Measurements from ENCODE around the gene CCNY.
"Not testable (repeated sequence)": the region's sequence is repeated elsewhere in the genome, so short reads cannot be mapped to it uniquely, and the experiment has no call there.

The CCNY gene

GRCh38 chr10:35504132-35504531, 167.8 kb downstream of the CCNY start:
- peaks cover 7% of the 10 kb centered on the region for H3K36me3 Mint-ChIP-seq (ENCODE audit: low read depth)
- no peak overlapping the region for H3K4me3 Mint-ChIP-seq
- no peak overlapping the region for H3K27ac Mint-ChIP-seq
- no peaks in the 10 kb centered on the region for H3K9me3 Mint-ChIP-seq
- no peaks in the 10 kb centered on the region for H3K27me3 Mint-ChIP-seq (ENCODE audit: low read depth)
- peaks cover 4% of the 10 kb centered on the region for H3K4me1 Mint-ChIP-seq (ENCODE audit: low read depth)

GRCh38 chr10:35505241-35505873, 169.0 kb downstream of the CCNY start:
- no peak overlapping the region for H3K4me3 Mint-ChIP-seq

GRCh38 chr10:35506741-35507140, 170.4 kb downstream of the CCNY start:
- no peaks in the 10 kb centered on the region for H3K9me3 Mint-ChIP-seq
- peaks cover 4% of the 10 kb centered on the region for H3K4me1 Mint-ChIP-seq (ENCODE audit: low read depth)
- H3K27ac Mint-ChIP-seq, result no peak overlapping the region
- H3K36me3 Mint-ChIP-seq (ENCODE audit: low read depth), result peaks cover 9% of the 10 kb centered on the region
- no peak overlapping the region for H3K4me3 Mint-ChIP-seq
- no peaks in the 10 kb centered on the region for H3K27me3 Mint-ChIP-seq (ENCODE audit: low read depth)

More at GRCh38 chr10:35505241-35505873, 169.0 kb downstream of the CCNY start:
- Mint-ChIP-seq H3K4me1 (ENCODE audit: low read depth) (peaks cover 4% of the 10 kb centered on the region), H3K27ac (no peak overlapping the region), H3K27me3 (ENCODE audit: low read depth) (no peaks in the 10 kb centered on the region), H3K9me3 (no peaks in the 10 kb centered on the region), H3K36me3 (ENCODE audit: low read depth) (peaks cover 7% of the 10 kb centered on the region)

GRCh38 chr10:35507519-35508109, 171.3 kb downstream of the CCNY start:
- H3K27me3 Mint-ChIP-seq (ENCODE audit: low read depth), result no peaks in the 10 kb centered on the region
- peaks cover 5% of the 10 kb centered on the region for H3K36me3 Mint-ChIP-seq (ENCODE audit: low read depth)
- no peaks in the 10 kb centered on the region for H3K9me3 Mint-ChIP-seq
- no peak overlapping the region for H3K27ac Mint-ChIP-seq
- no peak overlapping the region for H3K4me3 Mint-ChIP-seq
- H3K4me1 Mint-ChIP-seq (ENCODE audit: low read depth), result peaks cover 4% of the 10 kb centered on the region

GRCh38 chr10:35508647-35509046, 172.3 kb downstream of the CCNY start:
- Mint-ChIP-seq H3K4me3 (no peak overlapping the region), H3K27me3 (ENCODE audit: low read depth) (no peaks in the 10 kb centered on the region), H3K4me1 (ENCODE audit: low read depth) (peaks cover 4% of the 10 kb centered on the region), H3K9me3 (no peaks in the 10 kb centered on the region), H3K36me3 (ENCODE audit: low read depth) (peaks cover 5% of the 10 kb centered on the region), H3K27ac (no peak overlapping the region)

GRCh38 chr10:35510891-35511290, 174.6 kb downstream of the CCNY start:
- Mint-ChIP-seq H3K4me3 (no peak overlapping the region), H3K27ac (no peak overlapping the region), H3K27me3 (ENCODE audit: low read depth) (no peaks in the 10 kb centered on the region), H3K4me1 (ENCODE audit: low read depth) (peaks cover 4% of the 10 kb centered on the region), H3K36me3 (ENCODE audit: low read depth) (peaks cover 5% of the 10 kb centered on the region), H3K9me3 (no peaks in the 10 kb centered on the region)

- H3K4me3 Mint-ChIP-seq, result no peak overlapping the region
- H3K27me3 Mint-ChIP-seq (ENCODE audit: low read depth), result no peaks in the 10 kb centered on the region
- H3K27ac Mint-ChIP-seq, result no peak overlapping the region
- no peaks in the 10 kb centered on the region for H3K9me3 Mint-ChIP-seq
- peaks cover 5% of the 10 kb centered on the region for H3K36me3 Mint-ChIP-seq (ENCODE audit: low read depth)
- peaks cover 4% of the 10 kb centered on the region for H3K4me1 Mint-ChIP-seq (ENCODE audit: low read depth)
Observed at GRCh38 chr10:35511647-35512046, 175.3 kb downstream of the CCNY start.

GRCh38 chr10:35516102-35516670, 179.9 kb downstream of the CCNY start:
- Mint-ChIP-seq H3K27me3 (ENCODE audit: low read depth) (no peaks in the 10 kb centered on the region), H3K36me3 (ENCODE audit: low read depth) (peaks cover under 1% of the 10 kb centered on the region), H3K27ac (no peak overlapping the region), H3K4me1 (ENCODE audit: low read depth) (no peaks in the 10 kb centered on the region), H3K4me3 (no peak overlapping the region), H3K9me3 (no peaks in the 10 kb centered on the region)

- Mint-ChIP-seq H3K27me3 (ENCODE audit: low read depth) (no peaks in the 10 kb centered on the region), H3K27ac (no peak overlapping the region), H3K36me3 (ENCODE audit: low read depth) (no peaks in the 10 kb centered on the region), H3K9me3 (no peaks in the 10 kb centered on the region), H3K4me3 (no peak overlapping the region), H3K4me1 (ENCODE audit: low read depth) (no peaks in the 10 kb centered on the region)
Observed at GRCh38 chr10:35517431-35518181, 181.3 kb downstream of the CCNY start.

- not testable (repeated sequence) for H3K4me1 Mint-ChIP-seq (ENCODE audit: low read depth); H3K27ac Mint-ChIP-seq; H3K36me3 Mint-ChIP-seq (ENCODE audit: low read depth); H3K27me3 Mint-ChIP-seq (ENCODE audit: low read depth); H3K4me3 Mint-ChIP-seq; H3K9me3 Mint-ChIP-seq
Observed at GRCh38 chr10:35518187-35518586, 181.9 kb downstream of the CCNY start.

- H3K4me1 Mint-ChIP-seq (ENCODE audit: low read depth), result no peaks in the 10 kb centered on the region
- H3K36me3 Mint-ChIP-seq (ENCODE audit: low read depth), result no peaks in the 10 kb centered on the region
- H3K4me3 Mint-ChIP-seq, result no peak overlapping the region
- H3K27ac Mint-ChIP-seq, result no peak overlapping the region
- no peaks in the 10 kb centered on the region for H3K9me3 Mint-ChIP-seq
- no peaks in the 10 kb centered on the region for H3K27me3 Mint-ChIP-seq (ENCODE audit: low read depth)
Observed at GRCh38 chr10:35520996-35521395, 184.7 kb downstream of the CCNY start.

- H3K9me3 Mint-ChIP-seq, result no peaks in the 10 kb centered on the region
- no peaks in the 10 kb centered on the region for H3K27me3 Mint-ChIP-seq (ENCODE audit: low read depth)
- H3K27ac Mint-ChIP-seq, result no peak overlapping the region
- no peaks in the 10 kb centered on the region for H3K36me3 Mint-ChIP-seq (ENCODE audit: low read depth)
- H3K4me3 Mint-ChIP-seq, result no peak overlapping the region
- no peaks in the 10 kb centered on the region for H3K4me1 Mint-ChIP-seq (ENCODE audit: low read depth)
Observed at GRCh38 chr10:35523670-35524225, 187.4 kb downstream of the CCNY start.

GRCh38 chr10:35526746-35527145, 190.4 kb downstream of the CCNY start:
- peaks cover 18% of the 10 kb centered on the region for H3K36me3 Mint-ChIP-seq (ENCODE audit: low read depth)
- H3K9me3 Mint-ChIP-seq, result no peaks in the 10 kb centered on the region
- no peak overlapping the region for H3K27ac Mint-ChIP-seq
- no peaks in the 10 kb centered on the region for H3K27me3 Mint-ChIP-seq (ENCODE audit: low read depth)
- no peak overlapping the region for H3K4me3 Mint-ChIP-seq
- H3K4me1 Mint-ChIP-seq (ENCODE audit: low read depth), result no peaks in the 10 kb centered on the region

- Mint-ChIP-seq H3K27ac (no peak overlapping the region), H3K4me3 (no peak overlapping the region), H3K36me3 (ENCODE audit: low read depth) (peaks cover 55% of the 10 kb centered on the region), H3K4me1 (ENCODE audit: low read depth) (no peaks in the 10 kb centered on the region), H3K9me3 (peaks cover 26% of the 10 kb centered on the region), H3K27me3 (ENCODE audit: low read depth) (no peaks in the 10 kb centered on the region)
Observed at GRCh38 chr10:35532141-35532540, 195.8 kb downstream of the CCNY start.
